Measurements from ENCODE around the gene NKD1. TPM values are rescaled to one million over a fixed set of nuclear protein-coding genes. Genes with fewer than 3 reads are reported as not detected.

NKD1 gene
- total RNA-seq, 6 experiments from 2014 or later: 0.69 to 2.6 (median 2.1) TPM

GRCh38 chr16:50613964-50614474 is 65.8 kb downstream of the NKD1 start:
- DNase-seq (no peak), ATAC-seq (no peak)
- TF ChIP-seq CTCF (IDR thresholded peaks at IDR 0.05): no peak
- no peak for TF ChIP-seq POLR2A (IDR thresholded peaks at IDR 0.05)
- Histone ChIP-seq H3K36me3 (no peaks in the 10 kb centered on the region), H3K27me3 (no peaks in the 10 kb centered on the region), H3K4me1 (peaks cover 0 to 12% (median 4%) of the 10 kb centered on the region in 4 donors), H3K27ac (no peak overlapping the region), H3K9me3 (no peaks in the 10 kb centered on the region), H3K4me3 (no peak overlapping the region)
- intact Hi-C loops (cut with DNase I): no loop called here
- 85% methylated on average over 7 of the region's 7 CpGs for WGBS (ENCODE audit: insufficient coverage, low coverage, low lambda C conversion rate, missing lambda C conversion rate)

- no peak for ATAC-seq
- Histone ChIP-seq H3K4me1 (peaks cover 0 to 12% (median 4%) of the 10 kb centered on the region in 4 donors), H3K27ac (no peak overlapping the region), H3K4me3 (no peak overlapping the region), H3K36me3 (no peaks in the 10 kb centered on the region), H3K27me3 (no peaks in the 10 kb centered on the region), H3K9me3 (no peaks in the 10 kb centered on the region)
- no peak for TF ChIP-seq CTCF (IDR thresholded peaks at IDR 0.05)
- TF ChIP-seq POLR2A (IDR thresholded peaks at IDR 0.05): no peak
- intact Hi-C loops (cut with DNase I): no loop called here
- 72% methylated on average over 7 of the region's 7 CpGs for WGBS (ENCODE audit: insufficient coverage, low coverage, low lambda C conversion rate, missing lambda C conversion rate)
- no peak for DNase-seq
Observed at GRCh38 chr16:50614955-50615724, 66.9 kb downstream of the NKD1 start.

DNA sequence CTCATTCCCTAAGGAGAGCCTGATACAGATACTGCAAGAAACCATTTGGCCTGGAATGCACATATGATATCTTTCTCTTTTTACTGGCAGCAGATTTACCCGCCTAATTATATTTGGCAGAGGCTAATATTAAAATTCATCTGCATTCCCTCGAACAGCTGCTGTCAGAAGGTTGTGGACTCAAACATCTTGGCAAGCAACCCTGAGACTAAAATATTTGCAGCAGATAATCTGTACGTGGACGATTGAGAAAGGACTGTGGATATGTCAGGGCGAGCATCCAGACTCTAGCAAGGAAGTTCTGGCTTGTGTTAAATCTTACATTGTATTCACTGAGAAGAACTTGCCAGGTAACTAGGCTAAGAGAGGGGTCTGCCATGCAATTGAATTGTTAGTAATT is 67.7 kb downstream of the NKD1 start:
- Histone ChIP-seq H3K4me1 (peaks cover 0 to 13% (median 4%) of the 10 kb centered on the region in 4 donors), H3K9me3 (no peaks in the 10 kb centered on the region), H3K27ac (no peak overlapping the region), H3K36me3 (no peaks in the 10 kb centered on the region), H3K27me3 (no peaks in the 10 kb centered on the region), H3K4me3 (no peak overlapping the region)
- TF ChIP-seq CTCF (IDR thresholded peaks at IDR 0.05): no peak
- no peak for TF ChIP-seq POLR2A (IDR thresholded peaks at IDR 0.05)
- intact Hi-C loops (cut with DNase I): no loop called here
- WGBS (ENCODE audit: insufficient coverage, low coverage, low lambda C conversion rate, missing lambda C conversion rate): 59% methylated on average over 5 of the region's 5 CpGs
- DNase-seq (no peak), ATAC-seq (no peak)

- DNase-seq: no peak
- H3K27ac ChIP-seq: no peak overlapping the region
- no peaks in the 10 kb centered on the region for H3K27me3 ChIP-seq
- no peak overlapping the region for H3K4me3 ChIP-seq
- peaks cover 0 to 18% (median 4%) of the 10 kb centered on the region in 4 donors for H3K4me1 ChIP-seq
- H3K36me3 ChIP-seq: no peaks in the 10 kb centered on the region
- intact Hi-C loops (cut with DNase I): no loop called here
- TF ChIP-seq CTCF (IDR thresholded peaks at IDR 0.05): no peak
- TF ChIP-seq POLR2A (IDR thresholded peaks at IDR 0.05): no peak
- 85% methylated on average over 4 of the region's 6 CpGs for WGBS (ENCODE audit: insufficient coverage, low coverage, low lambda C conversion rate, missing lambda C conversion rate)
- H3K9me3 ChIP-seq: no peaks in the 10 kb centered on the region
- no peak for ATAC-seq
Observed at GRCh38 chr16:50616386-50616785, 68.2 kb downstream of the NKD1 start.
